DOHH2 (cell line): ENCODE measurements around the gene SPOP.

ENCODE experiments used
- H3F3A ChIP-seq: fragments of 200-600 bp; sonication (generic), shearing (Covaris generic); 2 replicates; pipeline ENCODE4 v1.6.0; 2016; ENCODE audit warnings: antibody characterized with exemption, mild to moderate bottlenecking; ENCODE audit not compliant: control insufficient read depth, insufficient read depth
- H3K27ac ChIP-seq: fragments of 200-600 bp; sonication (generic); 2 replicates; pipeline ENCODE4 v1.5.1; 2014; ENCODE audit warnings: low read depth, mild to moderate bottlenecking, low read length, moderate library complexity
- H3K27me3 ChIP-seq: fragments of 200-600 bp; sonication (generic); 2 replicates; pipeline ENCODE4 v1.6.1; 2014; ENCODE audit warnings: mild to moderate bottlenecking, low read length, mixed read lengths; ENCODE audit not compliant: control insufficient read depth
- H3K36me3 ChIP-seq: fragments of 200-600 bp; sonication (generic); 2 replicates; pipeline ENCODE4 v1.6.1; 2014; ENCODE audit warnings: mild to moderate bottlenecking, low read length, moderate library complexity, mixed read lengths; ENCODE audit not compliant: control insufficient read depth
- H3K4me1 ChIP-seq: fragments of 200-600 bp; sonication (generic); 2 replicates; pipeline ENCODE4 v1.6.1; 2014; ENCODE audit warnings: mild to moderate bottlenecking, low read length, mixed read lengths; ENCODE audit not compliant: control insufficient read depth
- H3K4me2 ChIP-seq: fragments of 200-600 bp; sonication (generic); 2 replicates; pipeline ENCODE4 v1.6.0; 2014; ENCODE audit warnings: mild to moderate bottlenecking, low read length, moderate library complexity
- H3K4me3 ChIP-seq: fragments of 200-600 bp; sonication (generic); 2 replicates; pipeline ENCODE4 v1.5.1; 2014; ENCODE audit warnings: mild to moderate bottlenecking, low read length, mixed read lengths
- H3K79me2 ChIP-seq: fragments of 200-600 bp; sonication (generic); 2 replicates; pipeline ENCODE4 v1.6.1; 2014; ENCODE audit warnings: mild to moderate bottlenecking, low read length, mixed read lengths; ENCODE audit not compliant: control insufficient read depth
- H3K9me2 ChIP-seq: fragments of 200-600 bp; sonication (generic); replicated peaks from 2 replicates; pipeline ENCODE4 v1.6.1; 2014; ENCODE audit warnings: mild to moderate bottlenecking, low read length, mixed read lengths; ENCODE audit not compliant: control insufficient read depth
- H3K9me3 ChIP-seq: fragments of 200-600 bp; sonication (generic); 2 replicates; pipeline ENCODE4 v1.6.1; 2014; ENCODE audit warnings: antibody characterized with exemption, low read length, mixed read lengths; ENCODE audit not compliant: control insufficient read depth, insufficient read depth
- H4K20me1 ChIP-seq: fragments of 200-600 bp; sonication (generic); 2 replicates; pipeline ENCODE4 v1.6.0; 2014; ENCODE audit warnings: low read depth, mild to moderate bottlenecking, antibody characterized with exemption, low read length, moderate library complexity; ENCODE audit not compliant: control insufficient read depth, insufficient read depth
- CTCF ChIP-seq: fragments of 200-600 bp; sonication (generic); IDR thresholded peaks from one replicate; pipeline ENCODE4 v1.5.1; 2014; ENCODE audit warnings: antibody characterized with exemption, mild to moderate bottlenecking, low read depth, low read length; ENCODE audit not compliant: poor library complexity, severe bottlenecking
- EZH2phosphoT487 ChIP-seq: fragments of 200-600 bp; sonication (generic); IDR thresholded peaks from 2 replicates; pipeline ENCODE4 v1.6.1; 2017; ENCODE audit warnings: borderline replicate concordance, mild to moderate bottlenecking, antibody characterized with exemption, low read length, moderate library complexity, mixed read lengths

Gene SPOP

DNA sequence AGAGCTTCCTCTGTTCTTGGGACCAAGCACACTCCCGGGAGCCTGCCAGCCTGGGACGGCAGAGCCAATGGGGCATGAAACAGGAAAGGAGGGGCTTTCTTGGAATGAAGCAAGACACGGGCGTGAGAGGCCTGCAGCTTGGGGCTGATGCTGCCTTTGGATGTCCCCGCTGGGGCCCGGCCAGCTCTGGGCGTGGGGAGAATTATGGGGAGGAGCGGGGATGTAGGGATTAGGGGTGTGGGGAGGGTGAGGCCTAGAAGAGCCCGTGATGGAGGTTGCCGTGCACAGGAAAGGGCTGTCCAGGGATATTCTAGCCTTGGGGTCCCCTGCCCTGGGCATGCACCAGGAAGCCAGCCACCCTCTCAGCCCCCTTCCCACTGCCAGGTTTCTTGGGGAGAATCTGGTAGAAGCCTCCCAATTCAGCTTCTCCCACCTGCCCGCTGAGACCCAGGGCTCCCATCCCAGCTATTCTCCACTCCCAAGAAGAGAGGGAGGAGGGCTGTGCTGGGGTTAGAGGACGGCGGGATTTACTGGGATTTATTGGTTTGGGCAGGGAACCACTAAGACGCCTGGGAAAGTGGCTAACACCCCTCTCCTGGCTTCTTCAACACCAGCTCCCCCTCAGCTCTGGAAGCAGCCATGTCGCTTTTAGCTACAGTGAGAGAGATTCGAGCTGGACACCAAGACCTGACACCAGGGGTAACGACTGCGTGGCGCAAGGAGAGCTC lies 122.2 kb downstream of the SPOP start:
- H3K79me2 ChIP-seq, result no peaks in the 10 kb centered on the region
- peaks cover 10% of the 10 kb centered on the region for H3K4me1 ChIP-seq
- H3K27ac ChIP-seq, result no peak overlapping the region
- no peaks in the 10 kb centered on the region for H3K36me3 ChIP-seq
- no peak overlapping the region for H3K4me3 ChIP-seq
- 0 out of 2 replicates have a peak, but pooled peaks cover 2% of the 10 kb centered on the region for H3F3A ChIP-seq
- TF ChIP-seq CTCF (no peak), EZH2phosphoT487 (no peak)
- H3K4me2 ChIP-seq, result peak overlapping the region; percentile 43
- no peaks in the 10 kb centered on the region; the same call in 1 of the 2 replicates for H3K27me3 ChIP-seq
- H4K20me1 ChIP-seq, result no peaks in the 10 kb centered on the region
- no peaks in the 10 kb centered on the region for H3K9me2 ChIP-seq
- no peaks in the 10 kb centered on the region for H3K9me3 ChIP-seq

DNA sequence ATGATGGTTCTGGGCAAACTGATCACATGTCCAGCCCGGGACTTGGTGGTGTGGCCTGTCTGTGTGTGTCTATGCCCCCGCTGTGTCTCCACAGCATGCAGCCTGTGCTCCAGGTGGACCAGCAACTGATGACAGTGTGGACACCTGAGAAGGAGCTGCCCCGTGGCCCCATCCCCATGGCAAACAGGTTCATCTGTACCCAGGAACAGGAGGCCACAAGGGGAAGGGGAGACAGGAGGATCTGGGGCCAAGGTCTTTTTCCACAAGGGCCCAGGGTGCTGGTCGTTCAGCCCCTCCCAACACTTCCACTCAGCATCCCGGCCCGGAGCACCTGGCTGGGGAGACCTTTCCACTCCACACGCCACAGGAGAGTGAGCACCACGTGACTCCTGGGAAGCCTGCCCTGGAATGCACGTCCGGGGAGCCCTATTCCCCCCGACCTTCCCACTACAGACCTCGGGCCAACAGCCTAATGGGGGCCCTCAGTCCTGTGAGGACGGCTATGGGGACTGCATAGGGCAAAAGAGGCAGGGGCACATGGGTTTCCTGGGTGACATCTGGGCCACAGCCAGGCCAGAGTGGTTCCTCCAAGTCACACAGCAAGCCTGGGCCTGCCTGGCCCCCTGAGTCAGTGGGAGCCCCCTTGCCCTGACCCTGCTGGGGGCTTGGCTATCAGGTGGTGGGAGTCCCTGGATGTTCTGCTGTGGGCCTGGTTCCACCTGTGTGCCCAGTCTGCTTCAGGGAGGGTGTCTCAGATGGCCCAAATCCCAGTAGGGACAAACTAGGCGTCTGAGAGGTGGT lies 123.0 kb downstream of the SPOP start:
- no peaks in the 10 kb centered on the region for H3K9me3 ChIP-seq
- TF ChIP-seq CTCF, result no peak
- no peak for TF ChIP-seq EZH2phosphoT487
- no peaks in the 10 kb centered on the region for H3K36me3 ChIP-seq
- H3K27ac ChIP-seq, result no peak overlapping the region
- H3K27me3 ChIP-seq, result no peaks in the 10 kb centered on the region; the same call in 1 of the 2 replicates
- no peaks in the 10 kb centered on the region for H3K9me2 ChIP-seq
- no peaks in the 10 kb centered on the region for H4K20me1 ChIP-seq
- H3K79me2 ChIP-seq, result no peaks in the 10 kb centered on the region
- 0 out of 2 replicates have a peak, but pooled peaks cover 2% of the 10 kb centered on the region for H3F3A ChIP-seq
- H3K4me2 ChIP-seq, result no peak overlapping the region
- H3K4me1 ChIP-seq, result peaks cover 10% of the 10 kb centered on the region
- no peak overlapping the region for H3K4me3 ChIP-seq

GRCh38 chr17:49553676-49554335 lies 124.1 kb downstream of the SPOP start:
- Histone ChIP-seq H3K9me3 (no peaks in the 10 kb centered on the region), H3K27me3 (no peaks in the 10 kb centered on the region; the same call in 1 of the 2 replicates), H3K4me3 (no peak overlapping the region), H3K4me2 (no peak overlapping the region), H3K27ac (no peak overlapping the region), H4K20me1 (no peaks in the 10 kb centered on the region), H3K79me2 (no peaks in the 10 kb centered on the region), H3F3A (0 out of 2 replicates have a peak, but pooled peaks cover 2% of the 10 kb centered on the region), H3K4me1 (peaks cover 10% of the 10 kb centered on the region), H3K36me3 (no peaks in the 10 kb centered on the region), H3K9me2 (no peaks in the 10 kb centered on the region)
- no peak for TF ChIP-seq EZH2phosphoT487
- no peak for TF ChIP-seq CTCF
